SU-DHL-6 (cell line): ENCODE results near the gene TNIK.

ENCODE experiments used
- H2AFZ ChIP-seq: fragments of 200-600 bp; sonication (generic); 2 replicates; pipeline ENCODE4 v1.6.1; 2014; ENCODE audit warnings: low read depth, mild to moderate bottlenecking, moderate library complexity, mixed read lengths, antibody characterized with exemption, low read length; ENCODE audit not compliant: severe bottlenecking
- H3F3A ChIP-seq: fragments of 200-600 bp; shearing (Covaris generic); 2 replicates; pipeline ENCODE4 v1.6.0; 2016; ENCODE audit warnings: antibody characterized with exemption, mild to moderate bottlenecking; ENCODE audit not compliant: insufficient read depth
- H3K27ac ChIP-seq: fragments of 200-600 bp; sonication (generic); 2 replicates; pipeline ENCODE4 v1.5.1; 2016; ENCODE audit warnings: low read depth, mild to moderate bottlenecking, low read length, moderate library complexity, mixed read lengths
- H3K27me3 ChIP-seq: fragments of 200-600 bp; sonication (generic), shearing (Covaris generic); 2 replicates; pipeline ENCODE4 v1.6.0; 2014; ENCODE audit warnings: mild to moderate bottlenecking, low read length
- H3K36me3 ChIP-seq: fragments of 200-600 bp; sonication (generic); 2 replicates; pipeline ENCODE4 v1.6.1; 2014; ENCODE audit warnings: mild to moderate bottlenecking, low read length, mixed read lengths
- H3K4me2 ChIP-seq: fragments of 300-600, 200-600 bp; shearing (Covaris generic), sonication (generic); 2 replicates; pipeline ENCODE4 v1.6.0; 2014; ENCODE audit warnings: low read length, low read depth, mild to moderate bottlenecking; ENCODE audit not compliant: poor library complexity, severe bottlenecking
- H3K4me3 ChIP-seq: fragments of 200-600 bp; sonication (generic); 2 replicates; pipeline ENCODE4 v1.5.1; 2014; ENCODE audit warnings: antibody characterized with exemption, low read length, mild to moderate bottlenecking, mixed read lengths; ENCODE audit not compliant: insufficient read depth, poor library complexity, severe bottlenecking
- H3K79me2 ChIP-seq: fragments of 200-600 bp; sonication (generic); 2 replicates; pipeline ENCODE4 v1.6.1; 2014; ENCODE audit warnings: mild to moderate bottlenecking, low read length, moderate library complexity; ENCODE audit not compliant: insufficient read depth
- H3K9ac ChIP-seq: fragments of 200-600 bp; sonication (generic); 2 replicates; pipeline ENCODE4 v1.7.0; 2014; ENCODE audit warnings: mild to moderate bottlenecking, low read length
- H3K9me2 ChIP-seq: fragments of 200-600 bp; sonication (generic); replicated peaks from 2 replicates; pipeline ENCODE4 v1.6.1; 2014; ENCODE audit warnings: low read length; ENCODE audit not compliant: insufficient read depth
- H3K9me3 ChIP-seq: fragments of 200-600 bp; sonication (generic); 2 replicates; pipeline ENCODE4 v1.6.1; 2014; ENCODE audit warnings: low read length, mixed read lengths; ENCODE audit not compliant: insufficient read depth
- H4K20me1 ChIP-seq: fragments of 200-600 bp; sonication (generic); 2 replicates; pipeline ENCODE4 v1.6.1; 2014; ENCODE audit warnings: low read depth, mild to moderate bottlenecking, antibody characterized with exemption, low read length, moderate library complexity, mixed read lengths
- EZH2phosphoT487 ChIP-seq: fragments of 200-600 bp; sonication (generic), shearing (Covaris generic); conservative IDR thresholded peaks from 2 replicates; pipeline ENCODE4 v1.6.1; 2018; ENCODE audit warnings: mild to moderate bottlenecking, antibody characterized with exemption, low read length, moderate library complexity, mixed read lengths
- TF ChIP-seq, protein P1 (sequence below): fragments of 200-600 bp; sonication (generic); IDR thresholded peaks from one replicate; pipeline ENCODE4 v1.5.1; 2017; ENCODE audit warnings: antibody characterized with exemption, mild to moderate bottlenecking, low read length, moderate library complexity; ENCODE audit not compliant: insufficient read depth, poor library complexity, severe bottlenecking

TNIK gene

DNA sequence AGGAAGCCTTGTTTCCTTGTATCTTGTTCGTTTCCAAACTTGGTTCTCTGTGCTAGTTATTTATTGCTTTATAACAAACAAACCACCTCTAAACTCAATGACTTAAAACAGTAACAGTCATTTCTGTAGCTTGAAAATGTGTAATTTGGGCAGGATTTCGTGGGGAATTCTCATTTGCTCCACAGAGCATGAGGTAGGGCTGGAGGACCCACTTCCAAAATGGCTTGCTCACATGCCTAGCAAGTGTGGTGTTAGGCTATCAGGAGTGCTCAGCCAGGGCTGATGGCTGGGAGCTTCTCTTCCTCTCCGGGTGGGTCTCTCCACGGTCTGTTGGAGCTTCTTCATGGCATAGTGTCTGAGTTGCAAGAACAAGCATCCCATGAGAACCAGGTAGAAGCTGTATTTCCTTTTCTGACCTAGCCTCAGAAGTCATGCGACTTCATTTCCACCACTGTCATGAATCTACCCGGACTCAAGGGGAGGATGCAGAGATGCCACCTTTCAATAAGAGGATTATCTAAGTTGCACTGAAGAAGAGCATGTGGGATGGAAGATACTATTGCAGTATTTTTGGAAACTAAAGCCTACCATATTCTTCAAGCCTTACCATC is 8.2 kb upstream of the TNIK start:
- no peak for TF ChIP-seq EZH2phosphoT487
- H3K9me2 ChIP-seq, result no peaks in the 10 kb centered on the region

GRCh38 chr3:171465763-171466162 is 5.6 kb upstream of the TNIK start:
- H3K27ac ChIP-seq, result no peak overlapping the region
- no peak overlapping the region for H3K4me3 ChIP-seq
- H2AFZ ChIP-seq, result no peak overlapping the region
- no peaks in the 10 kb centered on the region for H3K79me2 ChIP-seq
- no peak overlapping the region for H3K4me2 ChIP-seq
- H3K36me3 ChIP-seq, result no peaks in the 10 kb centered on the region
- no peaks in the 10 kb centered on the region for H3K27me3 ChIP-seq
- TF ChIP-seq EZH2phosphoT487, result no peak
- TF ChIP-seq, protein P1, sequence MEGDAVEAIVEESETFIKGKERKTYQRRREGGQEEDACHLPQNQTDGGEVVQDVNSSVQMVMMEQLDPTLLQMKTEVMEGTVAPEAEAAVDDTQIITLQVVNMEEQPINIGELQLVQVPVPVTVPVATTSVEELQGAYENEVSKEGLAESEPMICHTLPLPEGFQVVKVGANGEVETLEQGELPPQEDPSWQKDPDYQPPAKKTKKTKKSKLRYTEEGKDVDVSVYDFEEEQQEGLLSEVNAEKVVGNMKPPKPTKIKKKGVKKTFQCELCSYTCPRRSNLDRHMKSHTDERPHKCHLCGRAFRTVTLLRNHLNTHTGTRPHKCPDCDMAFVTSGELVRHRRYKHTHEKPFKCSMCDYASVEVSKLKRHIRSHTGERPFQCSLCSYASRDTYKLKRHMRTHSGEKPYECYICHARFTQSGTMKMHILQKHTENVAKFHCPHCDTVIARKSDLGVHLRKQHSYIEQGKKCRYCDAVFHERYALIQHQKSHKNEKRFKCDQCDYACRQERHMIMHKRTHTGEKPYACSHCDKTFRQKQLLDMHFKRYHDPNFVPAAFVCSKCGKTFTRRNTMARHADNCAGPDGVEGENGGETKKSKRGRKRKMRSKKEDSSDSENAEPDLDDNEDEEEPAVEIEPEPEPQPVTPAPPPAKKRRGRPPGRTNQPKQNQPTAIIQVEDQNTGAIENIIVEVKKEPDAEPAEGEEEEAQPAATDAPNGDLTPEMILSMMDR, result no peak
- H3F3A ChIP-seq, result no peaks in the 10 kb centered on the region
- no peaks in the 10 kb centered on the region for H4K20me1 ChIP-seq
- H3K9me3 ChIP-seq, result no peaks in the 10 kb centered on the region
- H3K9ac ChIP-seq, result no peak overlapping the region
- H3K9me2 ChIP-seq, result no peaks in the 10 kb centered on the region

More for the DNA sequence above, 8.2 kb upstream of the TNIK start:
- H3K79me2 ChIP-seq, result no peaks in the 10 kb centered on the region
- H3K4me2 ChIP-seq, result no peak overlapping the region
- H3F3A ChIP-seq, result no peaks in the 10 kb centered on the region
- H3K9me3 ChIP-seq, result no peaks in the 10 kb centered on the region
- no peaks in the 10 kb centered on the region for H4K20me1 ChIP-seq
- no peaks in the 10 kb centered on the region for H3K27me3 ChIP-seq
- H3K4me3 ChIP-seq, result no peak overlapping the region
- H3K36me3 ChIP-seq, result no peaks in the 10 kb centered on the region
- no peak overlapping the region for H3K27ac ChIP-seq
- H3K9ac ChIP-seq, result no peak overlapping the region
- no peak overlapping the region for H2AFZ ChIP-seq

GRCh38 chr3:171464462-171464861 is 4.3 kb upstream of the TNIK start:
- Histone ChIP-seq H3K9ac (no peak overlapping the region), H3K9me2 (no peaks in the 10 kb centered on the region), H2AFZ (no peak overlapping the region), H3K9me3 (no peaks in the 10 kb centered on the region), H3K27me3 (no peaks in the 10 kb centered on the region), H4K20me1 (no peaks in the 10 kb centered on the region), H3K4me2 (no peak overlapping the region), H3K79me2 (no peaks in the 10 kb centered on the region), H3F3A (no peaks in the 10 kb centered on the region), H3K36me3 (no peaks in the 10 kb centered on the region), H3K27ac (no peak overlapping the region), H3K4me3 (no peak overlapping the region)
- no peak for TF ChIP-seq EZH2phosphoT487

DNA sequence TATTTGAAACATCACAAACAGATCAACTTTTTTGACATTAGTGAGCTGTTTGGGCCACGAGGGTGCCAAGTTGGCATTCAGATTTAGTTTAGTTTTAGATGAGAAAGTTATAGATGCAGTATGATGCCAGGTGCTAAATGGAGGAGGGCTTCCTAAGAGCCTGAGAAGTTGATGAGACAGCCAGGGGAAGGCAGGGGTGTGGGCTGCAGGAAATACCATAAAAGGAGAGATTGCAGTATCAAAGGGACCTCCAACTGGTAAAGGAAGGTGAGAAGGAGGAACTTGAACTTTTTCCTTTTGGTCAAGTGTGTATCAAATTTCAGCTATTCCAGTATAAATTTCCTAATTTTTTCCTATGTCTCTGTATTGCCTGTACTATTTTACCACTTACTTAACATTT is 2.0 kb upstream of the TNIK start:
- H3K4me3 ChIP-seq, result no peak overlapping the region
- H3K79me2 ChIP-seq, result no peaks in the 10 kb centered on the region
- no peaks in the 10 kb centered on the region for H3K36me3 ChIP-seq
- no peaks in the 10 kb centered on the region for H3K27me3 ChIP-seq
- H4K20me1 ChIP-seq, result no peaks in the 10 kb centered on the region
- H3K9ac ChIP-seq, result no peak overlapping the region
- H3K9me3 ChIP-seq, result no peaks in the 10 kb centered on the region
- TF ChIP-seq EZH2phosphoT487, result no peak
- TF ChIP-seq, protein P1, result no peak
- no peak overlapping the region for H3K27ac ChIP-seq
- no peaks in the 10 kb centered on the region for H3K9me2 ChIP-seq
- H3K4me2 ChIP-seq, result no peak overlapping the region
- H3F3A ChIP-seq, result no peaks in the 10 kb centered on the region
- no peak overlapping the region for H2AFZ ChIP-seq
